GM12878 (cell line): ENCODE data around the gene MGRN1.

Experiments
- ASH2L ChIP-seq: fragments of 300-600, 200-600 bp; sonication (generic); IDR thresholded peaks from 2 replicates; pipeline ENCODE4 v1.6.1; 2017; ENCODE audit warnings: low read depth, mild to moderate bottlenecking, borderline replicate concordance
- CREB1 ChIP-seq: IDR thresholded peaks from 2 replicates; pipeline ENCODE4 v1.6.1; 2012; ENCODE audit warnings: low read depth, mild to moderate bottlenecking, inconsistent platforms
- CTCF ChIP-seq, 3 experiments: IDR thresholded peaks in 2 of 3; conservative IDR thresholded peaks in 1 of 3; 2 replicates each; pipeline ENCODE4 v1.5.1; 2011; ENCODE audit warnings: low read depth in 3 of 3, low read length in 3 of 3, mild to moderate bottlenecking in 3 of 3, control low read depth in 2 of 3, moderate library complexity in 2 of 3, inconsistent platforms in 1 of 3, mixed read lengths in 1 of 3; ENCODE audit not compliant: control insufficient read depth in 2 of 3, insufficient read depth in 1 of 3; ENCODE audit errors: extremely low read depth in 1 of 3
- E2F4 ChIP-seq: IDR thresholded peaks from 2 replicates; pipeline ENCODE4 v1.6.1; 2012; ENCODE audit warnings: low read depth, low read length, improper control_type of control experiment
- FOS ChIP-seq: IDR thresholded peaks from 3 replicates; pipeline ENCODE4 v1.6.1; 2011; ENCODE audit warnings: borderline replicate concordance; ENCODE audit not compliant: insufficient read length; ENCODE audit errors: extremely low read depth
- HDAC2 ChIP-seq: fragments of 200-600 bp; sonication (generic); IDR thresholded peaks from 2 replicates; pipeline ENCODE4 v1.6.1; 2017
- POLR2A ChIP-seq: IDR thresholded peaks from 2 replicates; pipeline ENCODE4 v1.6.1; 2011; ENCODE audit warnings: low read depth, mild to moderate bottlenecking, low read length
- RCOR1 ChIP-seq: conservative IDR thresholded peaks from 2 replicates; pipeline ENCODE4 v1.6.1; 2012; ENCODE audit warnings: low read depth, low read length, improper control_type of control experiment
- TAF1 ChIP-seq: IDR thresholded peaks from 2 replicates; pipeline ENCODE4 v1.6.1; 2011; ENCODE audit warnings: mild to moderate bottlenecking, low read depth, low read length, borderline replicate concordance
- TARDBP ChIP-seq: IDR thresholded peaks from 2 replicates; pipeline ENCODE4 v1.6.1; 2016; ENCODE audit warnings: borderline replicate concordance
- ZBTB33 ChIP-seq: fragments of 450-650 bp; IDR thresholded peaks from 2 replicates; pipeline ENCODE4 v1.6.1; 2017; ENCODE audit warnings: mild to moderate bottlenecking
- ZNF24 ChIP-seq: fragments of 450-650 bp; IDR thresholded peaks from 2 replicates; pipeline ENCODE4 v1.6.1; 2017; ENCODE audit warnings: antibody characterized with exemption, mild to moderate bottlenecking

GRCh38 chr16:4611337-4612021 is 13.1 kb upstream of the MGRN1 start:
- no peak for TF ChIP-seq E2F4
- no peak for TF ChIP-seq CTCF (IDR thresholded peaks at IDR 0.05 in 2 of 3, conservative IDR thresholded peaks at IDR 0.05 in 1 of 3; ENCODE audit: control insufficient read depth in 2 of 3, extremely low read depth in 1 of 3, insufficient read depth in 1 of 3, low read depth in 3 of 3, low read length in 3 of 3)
- no peak for TF ChIP-seq CREB1
- no peak for TF ChIP-seq POLR2A
- TF ChIP-seq ZBTB33, result no peak
- TF ChIP-seq ZNF24, result no peak
- no peak for TF ChIP-seq HDAC2
- no peak for TF ChIP-seq RCOR1
- TF ChIP-seq FOS, result no peak
- no peak for TF ChIP-seq TARDBP
- no peak for TF ChIP-seq TAF1
- TF ChIP-seq ASH2L, result no peak
